Endothelial cell of umbilical vein (primary cell): ENCODE results near the gene GUCA2B. TPM values are rescaled to one million over a fixed set of nuclear protein-coding genes. Genes with fewer than 3 reads are reported as not detected.

Experiments
- BruUV-seq: library from RNA; stranded (reverse); fragments of 400-500 nt; replicated peaks from 2 replicates; lab custom pipeline; 2021; lab: Mats Ljungman, UMichigan
- CTCF ChIA-PET: fragments of 300-600, 350-600 bp; sonication (Branson Sonifier 250); formaldehyde crosslinking; loops from one replicate; lab custom pipeline; 2021; ENCODE audit warnings: antibody characterized with exemption, inconsistent platforms; lab: Charles Lee
- POLR2A ChIA-PET: fragments of 300-600, 350-600 bp; sonication (Branson Sonifier 250); formaldehyde crosslinking; loops from one replicate; lab custom pipeline; 2021; ENCODE audit warnings: antibody characterized with exemption, inconsistent platforms; lab: Charles Lee
- DNase-seq: peaks from one replicate; pipeline ENCODE4 v3.0.0-alpha.2; 2011; ENCODE audit warnings: low read depth, low spot score
- FAIRE-seq: peaks from 2 replicates; lab custom pipeline; 2011; peaks lifted over from hg19 to GRCh38; lab: Jason Lieb, UNC
- H2AFZ ChIP-seq: 2 replicates; pipeline ENCODE4 v1.6.0; 2012; ENCODE audit warnings: low read depth, low read length, control low read depth, inconsistent platforms
- H3K27ac ChIP-seq: 2 replicates; pipeline ENCODE4 v1.5.1; 2011; ENCODE audit warnings: low read depth, mild to moderate bottlenecking, control low read depth, low read length, moderate library complexity; ENCODE audit not compliant: insufficient read depth
- H3K27me3 ChIP-seq, 2 experiments: 2 replicates each; pipeline versions ENCODE4 v1.6.0 to v1.6.1; 2011; ENCODE audit warnings: low read length in 2 of 2, mixed read lengths in 1 of 2; ENCODE audit not compliant: control insufficient read depth in 2 of 2, insufficient read depth in 2 of 2
- H3K36me3 ChIP-seq, 2 experiments: 2 replicates in 1 of 2; 3 replicates in 1 of 2; pipeline ENCODE4 v1.5.1; 2011; ENCODE audit warnings: low read length in 2 of 2, mild to moderate bottlenecking in 1 of 2, moderate library complexity in 1 of 2; ENCODE audit not compliant: control insufficient read depth in 2 of 2, insufficient read depth in 2 of 2; ENCODE audit errors: extremely low read depth in 1 of 2
- H3K4me1 ChIP-seq: 3 replicates; pipeline ENCODE4 v1.5.1; 2011; ENCODE audit warnings: mild to moderate bottlenecking, low read length; ENCODE audit not compliant: control insufficient read depth, insufficient read depth; ENCODE audit errors: extremely low read depth
- H3K4me2 ChIP-seq: 2 replicates; pipeline ENCODE4 v1.6.1; 2011; ENCODE audit warnings: low read length, control low read depth, mixed read lengths; ENCODE audit not compliant: insufficient read depth
- H3K4me3 ChIP-seq, 3 experiments: fragments of 200-600 bp in 1 of 3; sonication (generic), shearing (Covaris generic) in 1 of 3; replicated peaks in 1 of 3; 2 replicates each; pipeline ENCODE4 v1.5.1; 2011 to 2016; ENCODE audit warnings: control low read depth in 3 of 3, low read length in 3 of 3, mild to moderate bottlenecking in 2 of 3, inconsistent platforms in 1 of 3, low read depth in 1 of 3, moderate library complexity in 1 of 3; ENCODE audit not compliant: insufficient read depth in 1 of 3
- H3K79me2 ChIP-seq: 2 replicates; pipeline ENCODE4 v1.6.0; 2012; ENCODE audit warnings: low read length, inconsistent platforms; ENCODE audit not compliant: control insufficient read depth, insufficient read depth
- H3K9ac ChIP-seq: replicated peaks from 2 replicates; pipeline ENCODE3; 2011; ENCODE audit warnings: low read length, control low read depth; ENCODE audit not compliant: insufficient read depth; ENCODE audit errors: extremely low read depth
- H3K9me1 ChIP-seq: replicated peaks from 3 replicates; pipeline ENCODE4 v1.6.0; 2011; ENCODE audit warnings: mild to moderate bottlenecking, low read length; ENCODE audit not compliant: control insufficient read depth, insufficient read depth; ENCODE audit errors: extremely low read depth
- H3K9me3 ChIP-seq: replicated peaks from 2 replicates; pipeline ENCODE4 v1.5.1; 2012; ENCODE audit warnings: low read length, inconsistent platforms; ENCODE audit not compliant: control insufficient read depth, insufficient read depth
- H4K20me1 ChIP-seq: replicated peaks from 2 replicates; pipeline ENCODE3; 2011; ENCODE audit warnings: mild to moderate bottlenecking, low read length; ENCODE audit not compliant: control insufficient read depth, insufficient read depth; ENCODE audit errors: extremely low read depth
- FOS ChIP-seq: IDR thresholded peaks from 2 replicates; pipeline ENCODE4 v1.6.1; 2011; ENCODE audit warnings: mild to moderate bottlenecking, low read length, moderate library complexity, borderline replicate concordance; ENCODE audit not compliant: insufficient read depth
- GATA2 ChIP-seq: IDR thresholded peaks from 2 replicates; pipeline ENCODE4 v1.7.0; 2011; ENCODE audit warnings: low read depth, mild to moderate bottlenecking, moderate library complexity, mixed read lengths, low read length; ENCODE audit not compliant: insufficient read length, insufficient read depth
- JUN ChIP-seq: IDR thresholded peaks from 2 replicates; pipeline ENCODE4 v1.6.1; 2011; ENCODE audit warnings: borderline replicate concordance, low read depth; ENCODE audit not compliant: insufficient read length, insufficient read depth
- MYC ChIP-seq: IDR thresholded peaks from one replicate; pipeline ENCODE4 v1.6.1; 2011; ENCODE audit warnings: mild to moderate bottlenecking, low read depth, low read length
- POLR2A ChIP-seq: IDR thresholded peaks from 2 replicates; pipeline ENCODE4 v1.6.1; 2012; ENCODE audit warnings: low read depth, mild to moderate bottlenecking, control low read depth, low read length
- POLR2AphosphoS5 ChIP-seq: IDR thresholded peaks from 2 replicates; pipeline ENCODE4 v1.6.1; 2012; ENCODE audit warnings: low read depth, mild to moderate bottlenecking, control low read depth, low read length, moderate library complexity; ENCODE audit not compliant: insufficient read depth
- dilution Hi-C: fragments of 300-500 bp; cut with MboI; formaldehyde crosslinking; loops from one replicate; pipeline ENCODE4 v1.15.0; 2019; ENCODE audit warnings: low sequenced_read_pairs; ENCODE audit not compliant: extremely low pct_ligation_motif_present
- intact Hi-C: fragments of 100-400 bp; cut with micrococcal nuclease; formaldehyde crosslinking; loops from one replicate; pipeline ENCODE4 v1.10.0; 2022
- polyA plus RNA-seq, 4 experiments: library from polyadenylated mRNA; depleted of rRNA in 3 of 4; stranded (reverse) in 3 of 4; unstranded in 1 of 4; fragments of >200 nt; gene quantifications; 2 replicates each; pipeline versions ENCODE4 v1.2.1 to v1.2.3, GENCODE V29; 2011 to 2012; ENCODE audit warnings: missing spikeins in 1 of 4
- total RNA-seq: library from RNA; stranded (reverse); gene quantifications from 2 replicates; pipeline ENCODE4 v1.2.3, GENCODE V29; 2021
- TF ChIP-seq, protein P1 (sequence below): IDR thresholded peaks from 2 replicates; pipeline ENCODE4 v1.6.1; 2011; ENCODE audit not compliant: insufficient read depth, insufficient read length
- TF ChIP-seq, protein P2 (sequence below), 2 donors: IDR thresholded peaks; 1 replicate in 1 of 2; 2 replicates in 1 of 2; pipeline ENCODE4 v1.5.1; 2011; ENCODE audit warnings: low read length in 2 of 2, mild to moderate bottlenecking in 2 of 2, moderate library complexity in 2 of 2, control low read depth in 1 of 2, inconsistent platforms in 1 of 2, low read depth in 1 of 2; ENCODE audit not compliant: insufficient read depth in 1 of 2; ENCODE audit errors: extremely low read depth in 1 of 2

GUCA2B gene
- total and polyA plus RNA-seq, 2 donors (not counting 3 experiments of a cell fraction or from before 2014, with no cell fraction given) = not detected

GRCh38 chr1:42172381-42173133, 19.3 kb downstream of the GUCA2B start:
- CTCF ChIA-PET = interaction anchor here (0.6 to 4.9 kb wide), 41 partner anchors 9 to 656 kb away, joined by 3 to 58 read pairs (median 7); partner anchors contain the start of genes FOXJ3 and GUCA2A
- POLR2A ChIA-PET = no interaction called here
- FAIRE-seq (peak; percentile 73), DNase-seq (peak; percentile 34)
- TF ChIP-seq MYC = no peak
- no peak for TF ChIP-seq GATA2
- TF ChIP-seq POLR2AphosphoS5 = no peak
- peak; percentile 19 for TF ChIP-seq POLR2A
- Histone ChIP-seq H3K36me3 (no peaks in the 10 kb centered on the region), H3K9me1 (no peaks in the 10 kb centered on the region), H3K4me2 (no peak overlapping the region), H3K9ac (no peak overlapping the region), H3K4me3 (no peak overlapping the region), H3K9me3 (no peaks in the 10 kb centered on the region), H3K79me2 (no peaks in the 10 kb centered on the region), H3K27ac (no peak overlapping the region), H3K27me3 (no peaks in the 10 kb centered on the region), H3K4me1 (peaks cover 11% of the 10 kb centered on the region), H4K20me1 (no peaks in the 10 kb centered on the region), H2AFZ (no peak overlapping the region)
- no TSS peak for BruUV-seq
- dilution Hi-C loops = no loop called here
- intact Hi-C loops = loop anchor here (1.0 to 10.0 kb wide), 5 partner anchors 25 to 598 kb away; partner anchors contain the start of genes CCDC30 and PPIH

DNA sequence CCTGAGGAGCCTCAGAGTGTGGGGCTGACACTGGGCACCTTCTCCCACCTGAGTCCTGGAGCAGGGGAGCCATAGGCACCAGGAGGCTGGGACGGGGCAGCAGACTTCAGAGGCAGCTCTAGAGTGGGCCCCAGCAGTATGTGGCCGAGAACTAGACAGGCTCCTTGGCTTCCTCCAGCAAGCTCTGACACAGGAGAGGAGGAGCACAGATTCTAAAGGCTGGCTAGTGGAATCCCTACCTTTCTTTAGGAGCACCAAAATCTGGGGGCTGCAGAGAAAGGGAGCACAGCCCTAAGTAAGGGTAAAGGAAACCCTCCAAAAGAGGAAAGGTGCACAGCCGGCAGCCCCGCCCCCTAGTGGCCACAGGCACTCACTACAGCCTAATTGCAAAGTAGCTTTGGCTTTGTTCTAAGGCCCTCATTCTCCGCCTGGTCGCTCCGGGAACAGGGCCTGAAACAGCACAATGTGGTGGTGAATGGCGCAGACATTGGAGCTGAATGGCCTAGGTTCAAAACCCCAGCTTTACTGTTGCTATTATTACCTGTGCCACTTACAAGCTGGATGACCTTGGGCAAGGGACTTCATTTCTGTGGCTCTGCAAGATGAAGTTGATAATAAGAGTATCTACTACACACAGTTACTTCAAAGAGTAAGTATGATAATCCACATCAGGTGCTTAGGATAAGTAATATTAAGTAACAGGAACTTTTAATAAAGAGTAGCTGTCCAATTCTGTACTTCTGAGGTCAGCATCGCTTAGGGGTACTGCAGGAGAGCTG, 20.1 kb downstream of the GUCA2B start:
- TF ChIP-seq GATA2 (no peak), POLR2AphosphoS5 (no peak), FOS (no peak), MYC (no peak), JUN (no peak), POLR2A (no peak)
- TF ChIP-seq, protein P1, sequence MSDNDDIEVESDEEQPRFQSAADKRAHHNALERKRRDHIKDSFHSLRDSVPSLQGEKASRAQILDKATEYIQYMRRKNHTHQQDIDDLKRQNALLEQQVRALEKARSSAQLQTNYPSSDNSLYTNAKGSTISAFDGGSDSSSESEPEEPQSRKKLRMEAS = no peak
- TF ChIP-seq, protein P2, sequence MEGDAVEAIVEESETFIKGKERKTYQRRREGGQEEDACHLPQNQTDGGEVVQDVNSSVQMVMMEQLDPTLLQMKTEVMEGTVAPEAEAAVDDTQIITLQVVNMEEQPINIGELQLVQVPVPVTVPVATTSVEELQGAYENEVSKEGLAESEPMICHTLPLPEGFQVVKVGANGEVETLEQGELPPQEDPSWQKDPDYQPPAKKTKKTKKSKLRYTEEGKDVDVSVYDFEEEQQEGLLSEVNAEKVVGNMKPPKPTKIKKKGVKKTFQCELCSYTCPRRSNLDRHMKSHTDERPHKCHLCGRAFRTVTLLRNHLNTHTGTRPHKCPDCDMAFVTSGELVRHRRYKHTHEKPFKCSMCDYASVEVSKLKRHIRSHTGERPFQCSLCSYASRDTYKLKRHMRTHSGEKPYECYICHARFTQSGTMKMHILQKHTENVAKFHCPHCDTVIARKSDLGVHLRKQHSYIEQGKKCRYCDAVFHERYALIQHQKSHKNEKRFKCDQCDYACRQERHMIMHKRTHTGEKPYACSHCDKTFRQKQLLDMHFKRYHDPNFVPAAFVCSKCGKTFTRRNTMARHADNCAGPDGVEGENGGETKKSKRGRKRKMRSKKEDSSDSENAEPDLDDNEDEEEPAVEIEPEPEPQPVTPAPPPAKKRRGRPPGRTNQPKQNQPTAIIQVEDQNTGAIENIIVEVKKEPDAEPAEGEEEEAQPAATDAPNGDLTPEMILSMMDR (IDR thresholded peaks at IDR 0.05; ENCODE audit: extremely low read depth in 1 of 2, insufficient read depth in 1 of 2, low read depth in 1 of 2, low read length in 2 of 2) = peak; percentile 97 to 98

More for the DNA sequence above, 20.1 kb downstream of the GUCA2B start:
- no peak overlapping the region for H3K4me2 ChIP-seq
- intact Hi-C loops = loop anchor here (1.0 to 10.0 kb wide), 5 partner anchors 26 to 599 kb away; partner anchors contain the start of genes CCDC30 and PPIH
- H3K9me1 ChIP-seq = no peaks in the 10 kb centered on the region
- CTCF ChIA-PET = interaction anchor here (0.5 to 4.9 kb wide), 77 partner anchors 8 to 659 kb away, joined by 3 to 58 read pairs (median 4); partner anchors contain the start of genes CCDC30, FOXJ3 and GUCA2A
- no peaks in the 10 kb centered on the region for H3K79me2 ChIP-seq
- H3K9me3 ChIP-seq = no peaks in the 10 kb centered on the region
- no peaks in the 10 kb centered on the region for H4K20me1 ChIP-seq
- POLR2A ChIA-PET = no interaction called here
- no peak overlapping the region for H3K4me3 ChIP-seq
- H3K4me1 ChIP-seq = peaks cover 17% of the 10 kb centered on the region
- no peak overlapping the region for H3K9ac ChIP-seq
- H2AFZ ChIP-seq = no peak overlapping the region
- H3K27me3 ChIP-seq = no peaks in the 10 kb centered on the region
- no peaks in the 10 kb centered on the region for H3K36me3 ChIP-seq
- dilution Hi-C loops = no loop called here
- no peak overlapping the region for H3K27ac ChIP-seq
- BruUV-seq = no TSS peak
- DNase-seq (peak; percentile 52), FAIRE-seq (peak; percentile 56)
